ENCODE results near the gene ARHGAP26.

The ARHGAP26 gene

GRCh38 chr5:142849466-142849865, 79.3 kb downstream of the ARHGAP26 start:
- no peak for DNase-seq (ENCODE audit: low spot score)

- DNase-seq (ENCODE audit: low spot score): no peak
Observed at GRCh38 chr5:142849880-142850279, 79.7 kb downstream of the ARHGAP26 start.

GRCh38 chr5:142851731-142852130, 81.6 kb downstream of the ARHGAP26 start:
- DNase-seq (ENCODE audit: low spot score): no peak

- no peak for DNase-seq (ENCODE audit: low spot score)
Observed at GRCh38 chr5:142852416-142853198, 82.4 kb downstream of the ARHGAP26 start.

GRCh38 chr5:142853682-142854081, 83.5 kb downstream of the ARHGAP26 start:
- DNase-seq (ENCODE audit: low spot score): no peak

GRCh38 chr5:142856269-142856782, 86.1 kb downstream of the ARHGAP26 start:
- no peak for DNase-seq (ENCODE audit: low spot score)

- no peak for DNase-seq (ENCODE audit: low spot score)
Observed at GRCh38 chr5:142857405-142857804, 87.2 kb downstream of the ARHGAP26 start.

GRCh38 chr5:142859037-142859436, 88.9 kb downstream of the ARHGAP26 start:
- no peak for DNase-seq (ENCODE audit: low spot score)

- DNase-seq (ENCODE audit: low spot score): no peak
Observed at GRCh38 chr5:142860270-142860669, 90.1 kb downstream of the ARHGAP26 start.

- no peak for DNase-seq (ENCODE audit: low spot score)
Observed at GRCh38 chr5:142861011-142861410, 90.8 kb downstream of the ARHGAP26 start.

- no peak for DNase-seq (ENCODE audit: low spot score)
Observed at GRCh38 chr5:142862594-142862993, 92.4 kb downstream of the ARHGAP26 start.

GRCh38 chr5:142863856-142864255, 93.7 kb downstream of the ARHGAP26 start:
- DNase-seq (ENCODE audit: low spot score): no peak

GRCh38 chr5:142864290-142865260, 94.4 kb downstream of the ARHGAP26 start:
- no peak for DNase-seq (ENCODE audit: low spot score)

GRCh38 chr5:142865631-142866030, 95.5 kb downstream of the ARHGAP26 start:
- DNase-seq (ENCODE audit: low spot score): no peak

GRCh38 chr5:142866563-142867275, 96.5 kb downstream of the ARHGAP26 start:
- peak; percentile 67 for DNase-seq (ENCODE audit: low spot score)

GRCh38 chr5:142869886-142870285, 99.7 kb downstream of the ARHGAP26 start:
- DNase-seq (ENCODE audit: low spot score): no peak

GRCh38 chr5:142870532-142871362, 100.6 kb downstream of the ARHGAP26 start:
- no peak for DNase-seq (ENCODE audit: low spot score)

GRCh38 chr5:142871363-142872193, 101.4 kb downstream of the ARHGAP26 start:
- DNase-seq (ENCODE audit: low spot score): no peak

- no peak for DNase-seq (ENCODE audit: low spot score)
Observed at GRCh38 chr5:142872217-142872616, 102.0 kb downstream of the ARHGAP26 start.

GRCh38 chr5:142872795-142873194, 102.6 kb downstream of the ARHGAP26 start:
- no peak for DNase-seq (ENCODE audit: low spot score)
